ENCODE results near the gene TPK1.

The TPK1 gene

DNA sequence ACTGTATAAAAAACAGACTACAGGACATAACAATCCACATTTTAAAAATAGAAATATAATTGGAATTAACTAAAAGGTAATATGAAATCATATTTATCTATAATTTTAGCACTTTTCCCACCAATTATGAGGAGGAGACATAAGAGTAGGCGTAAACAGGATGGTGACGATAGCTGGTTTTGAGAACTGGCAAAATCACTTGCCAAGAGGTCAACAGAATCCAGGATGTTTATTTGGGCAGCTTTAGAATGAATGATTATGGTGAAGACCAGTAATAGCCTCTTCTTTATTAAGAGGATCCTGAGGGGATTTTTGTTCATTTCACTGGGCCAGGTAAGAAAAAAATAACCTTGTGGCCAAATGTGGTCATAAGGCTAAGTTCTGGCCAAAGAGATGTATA is 67.2 kb downstream of the TPK1 start:
- Histone ChIP-seq H3K27ac (ENCODE audit: low read depth, low read length) (no peak overlapping the region), H3K4me3 (ENCODE audit: low read depth in 1 of 2, low read length in 2 of 2) (no peak overlapping the region), H3K9ac (ENCODE audit: low read depth in 1 of 2, low read length in 2 of 2) (no peak overlapping the region), H3K9me3 (ENCODE audit: control insufficient read depth in 1 of 2, low read length in 2 of 2) (no peaks in the 10 kb centered on the region), H3K27me3 (ENCODE audit: control insufficient read depth in 1 of 2, insufficient read depth in 2 of 2, low read length in 2 of 2) (no peaks in the 10 kb centered on the region), H3K4me1 (ENCODE audit: control insufficient read depth in 1 of 2, insufficient read depth in 2 of 2, low read length in 2 of 2) (peaks cover 13 to 15% of the 10 kb centered on the region in 2 donors), H3K36me3 (ENCODE audit: control insufficient read depth in 1 of 2, insufficient read depth in 2 of 2, low read length in 2 of 2) (no peaks in the 10 kb centered on the region)

DNA sequence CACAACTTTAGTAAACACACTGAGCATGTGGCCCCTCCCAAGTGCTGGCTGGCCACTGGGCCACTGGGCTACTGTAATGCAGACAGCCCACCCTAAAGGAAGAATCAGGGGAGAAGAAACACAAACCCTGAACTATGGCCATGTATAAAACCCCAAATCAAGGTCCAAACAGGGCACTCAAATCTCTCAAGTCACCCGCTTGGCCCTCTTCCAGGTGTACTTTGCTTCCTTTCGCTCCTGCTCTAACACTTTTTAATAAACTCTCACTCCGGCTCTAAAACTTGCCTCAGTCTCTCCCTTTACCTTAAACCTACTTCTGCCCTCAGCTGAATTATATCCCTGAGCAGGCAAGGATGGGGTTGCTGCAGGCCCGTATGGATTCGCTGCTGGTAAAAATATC is 72.6 kb downstream of the TPK1 start:
- no peaks in the 10 kb centered on the region for H3K9me3 ChIP-seq (ENCODE audit: control insufficient read depth in 1 of 2, low read length in 2 of 2)
- H3K4me3 ChIP-seq (ENCODE audit: low read depth in 1 of 2, low read length in 2 of 2): peak overlapping the region in 1 of 2 donors; percentile 26

DNA sequence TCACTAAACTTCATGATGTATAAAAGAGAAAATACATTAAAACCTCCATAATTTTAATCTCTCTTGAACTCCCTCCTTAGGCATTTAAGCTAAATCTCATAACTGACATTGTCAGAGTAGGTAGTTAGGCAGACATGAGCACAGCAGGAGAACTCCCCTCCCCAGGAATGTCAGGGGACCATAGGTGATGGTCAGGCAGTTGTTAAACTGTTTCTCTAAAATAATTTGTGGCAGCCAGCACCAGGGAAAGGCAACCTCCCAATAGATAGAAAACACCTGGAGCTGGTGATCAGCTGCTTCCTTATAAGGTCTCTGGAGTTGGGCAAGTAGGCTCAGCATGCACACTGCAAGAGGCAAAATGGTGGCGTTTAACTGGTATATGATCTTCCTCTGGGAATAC is 73.0 kb downstream of the TPK1 start:
- no peak overlapping the region for H3K27ac ChIP-seq (ENCODE audit: low read depth, low read length)
- H3K4me3 ChIP-seq (ENCODE audit: low read depth in 1 of 2, low read length in 2 of 2): no peak overlapping the region

More for the DNA sequence above, 72.6 kb downstream of the TPK1 start:
- no peak overlapping the region for H3K27ac ChIP-seq (ENCODE audit: low read depth, low read length)
- H3K4me1 ChIP-seq (ENCODE audit: control insufficient read depth in 1 of 2, insufficient read depth in 2 of 2, low read length in 2 of 2): peaks cover 12 to 13% of the 10 kb centered on the region in 2 donors
- H3K27me3 ChIP-seq (ENCODE audit: control insufficient read depth in 1 of 2, insufficient read depth in 2 of 2, low read length in 2 of 2): no peaks in the 10 kb centered on the region
- no peak overlapping the region for H3K9ac ChIP-seq (ENCODE audit: low read depth in 1 of 2, low read length in 2 of 2)
- H3K36me3 ChIP-seq (ENCODE audit: control insufficient read depth in 1 of 2, insufficient read depth in 2 of 2, low read length in 2 of 2): no peaks in the 10 kb centered on the region

DNA sequence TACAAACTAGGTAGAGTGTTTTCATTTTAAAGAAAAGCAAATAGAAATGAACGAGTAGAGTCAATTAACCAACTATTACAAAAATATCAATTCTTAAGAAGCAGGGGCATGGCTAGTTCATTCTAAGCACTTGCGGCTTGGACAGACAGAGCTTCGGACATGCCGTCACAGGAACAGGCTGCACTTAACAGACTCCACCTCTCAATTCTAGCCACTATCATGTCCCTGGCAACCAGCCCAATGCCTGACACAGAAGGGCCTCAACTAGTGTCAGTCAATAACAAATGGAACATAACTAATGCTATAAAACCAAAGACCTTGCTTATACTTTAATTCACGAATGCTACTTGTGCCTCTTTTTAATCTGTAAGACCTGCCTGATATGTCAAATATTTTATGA is 74.4 kb downstream of the TPK1 start:
- H3K9me3 ChIP-seq (ENCODE audit: control insufficient read depth in 1 of 2, low read length in 2 of 2): no peaks in the 10 kb centered on the region
- peaks cover 12 to 13% of the 10 kb centered on the region in 2 donors for H3K4me1 ChIP-seq (ENCODE audit: control insufficient read depth in 1 of 2, insufficient read depth in 2 of 2, low read length in 2 of 2)
- no peak overlapping the region for H3K9ac ChIP-seq (ENCODE audit: low read depth in 1 of 2, low read length in 2 of 2)
- H3K36me3 ChIP-seq (ENCODE audit: control insufficient read depth in 1 of 2, insufficient read depth in 2 of 2, low read length in 2 of 2): no peaks in the 10 kb centered on the region
- no peak overlapping the region for H3K27ac ChIP-seq (ENCODE audit: low read depth, low read length)
- no peak overlapping the region for H3K4me3 ChIP-seq (ENCODE audit: low read depth in 1 of 2, low read length in 2 of 2)
- H3K27me3 ChIP-seq (ENCODE audit: control insufficient read depth in 1 of 2, insufficient read depth in 2 of 2, low read length in 2 of 2): no peaks in the 10 kb centered on the region

More for the DNA sequence above, 73.0 kb downstream of the TPK1 start:
- Histone ChIP-seq H3K9ac (ENCODE audit: low read depth in 1 of 2, low read length in 2 of 2) (no peak overlapping the region), H3K4me1 (ENCODE audit: control insufficient read depth in 1 of 2, insufficient read depth in 2 of 2, low read length in 2 of 2) (peaks cover 12 to 13% of the 10 kb centered on the region in 2 donors), H3K36me3 (ENCODE audit: control insufficient read depth in 1 of 2, insufficient read depth in 2 of 2, low read length in 2 of 2) (no peaks in the 10 kb centered on the region), H3K27me3 (ENCODE audit: control insufficient read depth in 1 of 2, insufficient read depth in 2 of 2, low read length in 2 of 2) (no peaks in the 10 kb centered on the region), H3K9me3 (ENCODE audit: control insufficient read depth in 1 of 2, low read length in 2 of 2) (no peaks in the 10 kb centered on the region)

DNA sequence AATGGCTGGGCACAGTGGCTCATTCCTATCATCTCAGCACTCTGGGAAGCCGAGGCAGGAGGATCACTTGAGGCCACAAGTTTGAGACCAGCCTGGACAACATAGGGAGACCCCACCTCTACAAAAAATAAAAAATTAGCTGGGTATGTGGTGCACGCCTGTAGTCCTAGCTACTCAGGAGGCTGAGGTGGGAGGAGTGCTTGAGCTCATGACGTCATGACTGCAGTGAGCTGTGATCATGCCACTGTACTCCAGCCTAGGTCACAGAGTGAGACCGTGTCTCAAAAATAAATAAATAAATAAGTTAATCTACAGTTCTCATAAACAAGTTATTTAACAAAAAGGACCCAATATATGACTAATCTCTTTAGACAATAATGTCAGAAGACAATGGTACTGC is 76.2 kb downstream of the TPK1 start:
- H3K36me3 ChIP-seq (ENCODE audit: control insufficient read depth in 1 of 2, insufficient read depth in 2 of 2, low read length in 2 of 2): no peaks in the 10 kb centered on the region
- H3K9me3 ChIP-seq (ENCODE audit: control insufficient read depth in 1 of 2, low read length in 2 of 2): no peaks in the 10 kb centered on the region
- no peaks in the 10 kb centered on the region for H3K27me3 ChIP-seq (ENCODE audit: control insufficient read depth in 1 of 2, insufficient read depth in 2 of 2, low read length in 2 of 2)
- H3K4me1 ChIP-seq (ENCODE audit: control insufficient read depth in 1 of 2, insufficient read depth in 2 of 2, low read length in 2 of 2): peaks cover 12 to 13% of the 10 kb centered on the region in 2 donors
- no peak overlapping the region for H3K4me3 ChIP-seq (ENCODE audit: low read depth in 1 of 2, low read length in 2 of 2)
- no peak overlapping the region for H3K27ac ChIP-seq (ENCODE audit: low read depth, low read length)
- no peak overlapping the region for H3K9ac ChIP-seq (ENCODE audit: low read depth in 1 of 2, low read length in 2 of 2)

DNA sequence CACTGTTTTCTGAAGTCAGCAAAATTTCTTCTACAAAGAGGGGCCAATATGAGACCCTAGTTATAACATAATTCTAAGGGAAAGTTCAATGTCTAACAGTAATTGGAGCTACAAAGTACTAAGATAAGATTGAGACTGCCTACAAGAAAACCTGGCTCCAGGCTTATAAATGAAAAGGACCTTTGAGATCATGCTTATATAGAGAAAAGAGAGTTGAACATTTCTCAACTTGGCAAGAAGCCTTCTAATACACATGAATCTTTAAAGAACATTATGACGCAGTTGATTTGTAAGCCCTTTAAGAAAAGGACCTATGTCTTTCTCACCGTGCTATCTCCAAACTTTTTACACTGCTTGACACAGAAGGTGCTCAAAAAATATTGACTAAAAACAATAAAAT is 87.9 kb downstream of the TPK1 start:
- Histone ChIP-seq H3K27me3 (ENCODE audit: control insufficient read depth in 1 of 2, insufficient read depth in 2 of 2, low read length in 2 of 2) (no peaks in the 10 kb centered on the region), H3K27ac (ENCODE audit: low read depth, low read length) (no peak overlapping the region), H3K36me3 (ENCODE audit: control insufficient read depth in 1 of 2, insufficient read depth in 2 of 2, low read length in 2 of 2) (no peaks in the 10 kb centered on the region), H3K9me3 (ENCODE audit: control insufficient read depth in 1 of 2, low read length in 2 of 2) (peaks cover 2 to 5% of the 10 kb centered on the region in 2 donors), H3K4me1 (ENCODE audit: control insufficient read depth in 1 of 2, insufficient read depth in 2 of 2, low read length in 2 of 2) (peaks cover 0 to 11% of the 10 kb centered on the region in 2 donors), H3K9ac (ENCODE audit: low read depth in 1 of 2, low read length in 2 of 2) (peak overlapping the region in 1 of 2 donors; percentile 15), H3K4me3 (ENCODE audit: low read depth in 1 of 2, low read length in 2 of 2) (peak overlapping the region in 1 of 2 donors; percentile 1)

DNA sequence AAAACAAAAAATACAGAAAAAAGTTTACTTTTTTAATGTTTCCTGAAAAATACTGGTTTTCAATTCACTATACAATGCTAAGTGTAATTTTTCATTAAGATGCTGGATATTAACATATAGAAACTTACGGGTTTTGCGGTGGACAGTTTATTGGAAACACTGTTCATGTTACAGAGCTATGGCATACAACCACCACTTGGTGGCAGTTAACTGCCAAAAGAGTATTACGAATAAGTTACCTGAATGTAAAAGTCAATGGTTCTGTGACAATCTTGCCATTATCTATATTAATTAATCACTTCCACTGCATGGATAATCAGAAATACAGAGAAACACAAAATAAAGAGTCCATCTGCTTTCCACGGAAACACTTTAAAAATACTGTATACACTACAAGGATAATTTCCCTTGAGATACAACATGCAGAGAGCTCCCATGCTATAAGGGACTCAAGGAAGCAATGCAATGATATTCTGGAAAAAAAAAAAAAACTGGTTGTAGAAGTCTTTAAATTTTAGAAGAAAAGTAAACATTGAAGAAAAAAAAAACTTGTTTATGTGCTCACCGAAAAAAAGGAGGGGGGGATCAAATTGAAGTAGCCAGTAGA is 97.0 kb downstream of the TPK1 start:
- Histone ChIP-seq H3K27ac (ENCODE audit: low read depth, low read length) (no peak overlapping the region), H3K4me1 (ENCODE audit: control insufficient read depth in 1 of 2, insufficient read depth in 2 of 2, low read length in 2 of 2) (no peaks in the 10 kb centered on the region), H3K36me3 (ENCODE audit: control insufficient read depth in 1 of 2, insufficient read depth in 2 of 2, low read length in 2 of 2) (no peaks in the 10 kb centered on the region), H3K9ac (ENCODE audit: low read depth in 1 of 2, low read length in 2 of 2) (no peak overlapping the region), H3K4me3 (ENCODE audit: low read depth in 1 of 2, low read length in 2 of 2) (no peak overlapping the region), H3K27me3 (ENCODE audit: control insufficient read depth in 1 of 2, insufficient read depth in 2 of 2, low read length in 2 of 2) (no peaks in the 10 kb centered on the region), H3K9me3 (ENCODE audit: control insufficient read depth in 1 of 2, low read length in 2 of 2) (peaks cover 2 to 4% of the 10 kb centered on the region in 2 donors)

DNA sequence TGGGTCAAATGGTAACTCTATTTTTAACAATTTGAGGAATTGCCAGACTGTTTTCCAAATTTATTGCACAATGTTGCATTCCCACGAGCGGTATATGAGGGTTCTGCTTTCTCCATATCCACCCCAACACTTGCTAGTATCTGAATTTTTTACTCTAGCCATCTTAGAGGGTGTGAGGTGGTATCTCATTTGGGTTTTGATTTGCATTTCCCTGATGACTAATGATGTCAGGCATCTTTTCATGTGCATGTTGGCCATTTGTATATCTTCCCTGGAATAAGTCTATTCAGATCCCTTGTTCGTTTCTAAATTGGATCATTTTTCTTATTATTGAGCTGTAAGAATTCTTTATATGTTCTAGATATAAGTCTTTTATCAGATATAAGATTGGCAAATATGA is 97.7 kb downstream of the TPK1 start:
- H3K4me3 ChIP-seq (ENCODE audit: low read depth in 1 of 2, low read length in 2 of 2): no peak overlapping the region
- no peak overlapping the region for H3K27ac ChIP-seq (ENCODE audit: low read depth, low read length)
- no peaks in the 10 kb centered on the region for H3K36me3 ChIP-seq (ENCODE audit: control insufficient read depth in 1 of 2, insufficient read depth in 2 of 2, low read length in 2 of 2)
- H3K9ac ChIP-seq (ENCODE audit: low read depth in 1 of 2, low read length in 2 of 2): no peak overlapping the region
- H3K9me3 ChIP-seq (ENCODE audit: control insufficient read depth in 1 of 2, low read length in 2 of 2): no peaks in the 10 kb centered on the region
- H3K27me3 ChIP-seq (ENCODE audit: control insufficient read depth in 1 of 2, insufficient read depth in 2 of 2, low read length in 2 of 2): no peaks in the 10 kb centered on the region
- no peaks in the 10 kb centered on the region for H3K4me1 ChIP-seq (ENCODE audit: control insufficient read depth in 1 of 2, insufficient read depth in 2 of 2, low read length in 2 of 2)

DNA sequence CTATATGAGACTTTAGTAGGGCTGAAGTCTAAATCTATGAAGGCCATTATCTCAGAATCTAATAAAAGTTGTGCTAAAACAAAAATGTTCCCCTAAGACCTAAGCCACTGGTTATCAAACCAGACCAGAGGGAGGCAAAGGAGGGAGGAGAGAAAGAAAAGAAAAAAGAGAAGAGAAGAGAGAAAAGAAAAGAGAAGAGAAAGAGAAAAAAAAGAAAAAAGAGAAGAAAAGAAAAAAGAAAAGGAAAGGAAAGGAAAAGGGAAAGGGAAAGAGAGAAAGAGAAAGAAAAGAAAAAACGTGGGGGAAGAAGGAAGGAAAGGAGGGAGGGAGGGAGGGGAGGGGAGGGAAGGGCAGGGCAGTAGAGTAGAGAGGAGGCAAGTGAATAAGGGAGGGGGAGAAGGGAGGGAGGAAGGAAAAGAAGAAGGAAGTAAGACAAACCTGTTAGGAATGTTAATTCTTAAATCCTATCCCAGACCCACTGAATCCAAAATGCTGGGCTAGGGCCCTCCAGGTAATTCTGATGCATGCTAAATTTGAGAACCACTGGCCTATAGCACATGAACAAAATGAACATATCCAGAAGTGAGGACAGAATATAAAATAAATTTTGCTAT is 98.9 kb downstream of the TPK1 start:
- no peaks in the 10 kb centered on the region for H3K9me3 ChIP-seq (ENCODE audit: control insufficient read depth in 1 of 2, low read length in 2 of 2)
- H3K27ac ChIP-seq (ENCODE audit: low read depth, low read length): no peak overlapping the region
- H3K4me1 ChIP-seq (ENCODE audit: control insufficient read depth in 1 of 2, insufficient read depth in 2 of 2, low read length in 2 of 2): no peaks in the 10 kb centered on the region
- no peak overlapping the region for H3K9ac ChIP-seq (ENCODE audit: low read depth in 1 of 2, low read length in 2 of 2)
- H3K36me3 ChIP-seq (ENCODE audit: control insufficient read depth in 1 of 2, insufficient read depth in 2 of 2, low read length in 2 of 2): no peaks in the 10 kb centered on the region
- H3K4me3 ChIP-seq (ENCODE audit: low read depth in 1 of 2, low read length in 2 of 2): no peak overlapping the region
- H3K27me3 ChIP-seq (ENCODE audit: control insufficient read depth in 1 of 2, insufficient read depth in 2 of 2, low read length in 2 of 2): no peaks in the 10 kb centered on the region

DNA sequence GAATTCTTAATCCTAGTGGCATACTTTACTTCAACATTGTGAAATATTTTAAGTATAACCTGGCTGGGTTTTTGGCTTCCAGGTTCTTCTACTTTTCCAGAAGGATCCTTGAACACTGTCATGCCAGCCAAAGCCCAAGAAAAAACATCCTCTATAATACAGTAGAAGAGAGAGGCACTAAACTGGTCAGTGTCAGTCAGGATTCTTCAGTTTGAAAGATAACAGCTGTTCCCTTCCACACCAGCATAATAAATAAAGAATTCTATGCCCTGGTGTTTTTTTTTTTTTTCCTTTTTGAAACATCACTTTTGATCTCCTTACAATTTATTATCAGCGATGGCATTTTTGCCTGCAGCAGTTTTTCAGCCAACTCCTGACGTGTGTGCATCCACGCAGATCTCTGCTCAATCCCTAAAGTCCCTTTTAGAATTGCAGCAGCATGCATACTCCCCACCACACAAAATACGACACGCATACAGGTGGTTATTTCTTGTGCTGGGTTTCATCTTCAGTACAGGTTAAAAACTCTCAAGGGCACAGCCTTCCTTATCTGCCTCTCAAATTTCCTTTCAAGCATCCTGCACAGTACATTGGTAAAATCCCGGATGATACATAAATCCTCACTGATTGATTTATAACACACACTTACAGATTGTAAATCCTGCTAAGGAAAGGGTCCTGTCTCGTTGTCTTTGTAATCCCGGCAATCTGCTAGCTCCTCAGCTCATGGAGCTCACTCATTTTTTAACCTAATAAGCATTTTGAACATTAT is 100.2 kb downstream of the TPK1 start:
- Histone ChIP-seq H3K27me3 (ENCODE audit: control insufficient read depth in 1 of 2, insufficient read depth in 2 of 2, low read length in 2 of 2) (no peaks in the 10 kb centered on the region), H3K36me3 (ENCODE audit: control insufficient read depth in 1 of 2, insufficient read depth in 2 of 2, low read length in 2 of 2) (no peaks in the 10 kb centered on the region), H3K27ac (ENCODE audit: low read depth, low read length) (no peak overlapping the region), H3K4me3 (ENCODE audit: low read depth in 1 of 2, low read length in 2 of 2) (no peak overlapping the region), H3K9me3 (ENCODE audit: control insufficient read depth in 1 of 2, low read length in 2 of 2) (no peaks in the 10 kb centered on the region), H3K4me1 (ENCODE audit: control insufficient read depth in 1 of 2, insufficient read depth in 2 of 2, low read length in 2 of 2) (no peaks in the 10 kb centered on the region), H3K9ac (ENCODE audit: low read depth in 1 of 2, low read length in 2 of 2) (no peak overlapping the region)

Measured in duodenal mucosa (tissue), 2 donors.